ENCODE measurements around the gene FRMD8.

FRMD8 gene

DNA sequence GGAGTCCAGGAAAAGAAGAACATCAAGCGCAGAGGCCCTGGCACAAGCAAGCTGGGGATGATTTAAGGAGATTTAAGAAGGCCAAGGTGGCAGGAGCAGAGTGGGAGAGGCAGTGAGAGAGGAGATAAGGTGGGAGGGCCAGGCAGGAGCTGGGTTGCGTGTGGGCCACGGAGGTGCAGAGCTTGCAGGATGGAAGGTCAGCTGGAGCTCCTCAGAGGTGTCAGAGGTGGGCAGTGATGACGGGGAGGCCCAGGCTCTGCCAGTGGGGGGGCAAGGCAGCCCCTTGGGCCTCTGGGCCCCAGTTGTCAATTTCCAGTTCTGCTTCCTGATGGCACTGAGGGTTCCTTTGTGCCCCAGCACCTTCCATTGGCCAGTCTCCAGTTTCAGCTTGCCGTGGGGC is 6.5 kb downstream of the FRMD8 start:
- no peak for DNase-seq (ENCODE audit: low read depth, low spot score)

DNA sequence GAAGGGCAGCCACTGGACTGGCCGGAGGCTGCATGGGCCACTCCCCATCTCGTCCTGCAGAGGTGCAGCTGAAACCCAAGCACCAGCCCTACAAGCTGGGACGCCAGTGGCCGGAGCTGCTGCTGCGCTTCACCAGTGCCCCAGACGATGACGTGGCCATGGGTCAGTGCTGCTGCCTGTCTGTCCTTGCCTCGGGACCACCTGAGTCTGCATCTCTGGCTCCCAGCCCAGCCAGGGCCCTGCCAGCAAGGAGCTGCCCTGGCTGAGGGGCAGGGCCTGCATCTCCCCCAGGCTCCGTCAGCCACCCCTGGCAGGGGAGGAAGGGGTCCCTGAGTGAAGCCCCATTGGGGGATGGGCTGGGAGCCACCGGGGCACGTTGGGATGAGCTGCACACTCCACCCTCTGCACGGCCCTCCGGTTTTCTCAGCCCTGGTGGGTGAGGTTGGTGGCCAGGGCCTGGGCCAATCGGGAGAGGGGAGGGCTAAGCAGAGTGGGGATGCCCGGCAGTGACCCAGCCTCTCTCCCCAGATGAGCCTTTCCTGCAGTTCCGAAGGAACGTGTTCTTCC is 7.2 kb downstream of the FRMD8 start:
- no peak for DNase-seq (ENCODE audit: low read depth, low spot score)

DNA sequence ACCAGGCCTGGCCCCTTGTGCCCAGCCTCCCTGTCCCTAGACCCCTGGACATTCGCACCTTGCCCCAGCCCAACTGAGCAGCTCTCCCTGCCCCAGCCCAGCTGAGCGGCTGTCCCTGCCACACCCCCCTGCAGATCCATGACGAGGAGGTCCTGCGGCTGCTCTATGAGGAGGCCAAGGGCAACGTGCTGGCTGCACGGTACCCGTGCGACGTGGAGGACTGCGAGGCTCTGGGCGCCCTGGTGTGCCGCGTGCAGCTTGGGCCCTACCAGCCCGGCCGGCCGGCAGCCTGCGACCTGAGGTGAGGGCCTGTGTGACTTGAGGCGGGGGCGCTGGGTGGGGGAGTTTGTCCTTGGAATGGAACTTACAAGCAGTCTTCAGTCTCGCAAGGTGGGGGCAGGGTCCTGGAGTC is 7.7 kb downstream of the FRMD8 start:
- DNase-seq (ENCODE audit: low read depth, low spot score): no peak

DNA sequence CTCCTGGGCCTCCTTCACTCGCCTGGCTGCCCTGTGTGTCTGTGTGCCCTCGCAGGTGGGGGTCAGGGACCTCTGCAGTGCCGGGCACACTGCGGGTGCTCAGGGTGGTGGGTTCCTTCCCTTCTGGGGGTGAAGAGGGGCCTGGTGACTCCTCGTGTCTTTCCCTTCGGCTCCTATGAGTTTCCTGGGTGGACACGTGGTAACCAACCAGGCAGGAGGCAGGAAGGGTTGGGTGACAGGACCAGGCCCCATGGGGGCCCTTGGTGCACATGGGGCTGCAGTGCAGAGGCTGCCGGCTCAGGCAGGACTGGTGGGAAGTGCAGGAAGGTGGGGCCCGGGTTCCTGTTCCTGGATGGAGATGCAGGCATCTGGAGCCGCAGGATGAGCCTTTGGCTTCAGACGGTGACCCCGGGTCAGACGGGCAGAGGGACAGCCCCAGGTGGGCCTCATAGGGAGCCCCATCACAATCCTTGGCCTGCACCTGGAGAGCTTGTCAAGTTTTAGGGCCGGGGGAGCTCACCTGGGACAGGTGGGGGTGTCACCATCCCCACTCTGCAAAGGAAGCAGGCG is 9.6 kb downstream of the FRMD8 start:
- no peak for DNase-seq (ENCODE audit: low read depth, low spot score)

DNA sequence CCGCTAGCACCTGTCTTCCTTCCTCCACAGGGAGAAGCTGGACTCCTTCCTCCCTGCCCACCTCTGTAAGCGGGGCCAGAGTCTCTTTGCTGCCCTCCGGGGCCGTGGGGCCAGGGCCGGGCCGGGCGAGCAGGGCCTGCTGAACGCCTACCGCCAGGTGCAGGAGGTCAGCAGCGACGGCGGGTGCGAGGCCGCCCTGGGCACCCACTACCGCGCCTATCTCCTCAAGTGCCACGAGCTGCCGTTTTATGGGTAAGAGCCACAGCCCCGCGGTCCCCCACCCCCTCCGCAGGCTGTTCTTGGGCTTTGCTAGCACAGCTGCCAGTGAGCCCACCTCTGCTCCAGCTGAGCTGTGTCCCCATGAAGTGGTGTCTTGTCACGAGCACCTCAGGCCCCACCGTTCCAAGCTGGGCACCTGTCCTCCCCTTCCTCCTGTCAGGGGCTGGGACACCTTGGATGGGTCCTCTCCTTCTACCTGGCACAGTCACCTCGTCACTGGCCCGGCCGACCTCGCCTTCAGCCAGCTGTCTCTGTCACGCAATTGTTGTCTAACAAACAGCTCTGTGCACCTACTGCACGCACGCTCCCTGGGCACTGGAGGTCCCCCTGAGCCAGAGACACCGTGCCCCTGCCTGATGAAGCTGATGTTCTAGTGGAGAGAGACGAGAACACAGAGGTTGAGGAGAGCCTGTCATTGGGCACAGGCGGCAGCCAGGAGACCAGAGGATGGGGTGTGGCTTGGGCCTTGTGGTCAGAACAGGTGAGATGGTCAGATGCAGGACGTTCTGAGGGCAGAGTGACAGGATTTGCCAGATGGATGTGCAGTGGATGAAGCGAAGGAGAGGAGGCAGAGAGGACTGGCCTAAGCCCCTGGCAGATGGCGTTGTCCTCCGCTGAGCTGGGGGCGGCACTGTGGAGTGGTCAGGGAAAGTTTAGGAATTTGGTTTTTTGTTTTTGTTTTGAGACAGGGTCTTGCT is 10.6 kb downstream of the FRMD8 start:
- DNase-seq (ENCODE audit: low read depth, low spot score): no peak

DNA sequence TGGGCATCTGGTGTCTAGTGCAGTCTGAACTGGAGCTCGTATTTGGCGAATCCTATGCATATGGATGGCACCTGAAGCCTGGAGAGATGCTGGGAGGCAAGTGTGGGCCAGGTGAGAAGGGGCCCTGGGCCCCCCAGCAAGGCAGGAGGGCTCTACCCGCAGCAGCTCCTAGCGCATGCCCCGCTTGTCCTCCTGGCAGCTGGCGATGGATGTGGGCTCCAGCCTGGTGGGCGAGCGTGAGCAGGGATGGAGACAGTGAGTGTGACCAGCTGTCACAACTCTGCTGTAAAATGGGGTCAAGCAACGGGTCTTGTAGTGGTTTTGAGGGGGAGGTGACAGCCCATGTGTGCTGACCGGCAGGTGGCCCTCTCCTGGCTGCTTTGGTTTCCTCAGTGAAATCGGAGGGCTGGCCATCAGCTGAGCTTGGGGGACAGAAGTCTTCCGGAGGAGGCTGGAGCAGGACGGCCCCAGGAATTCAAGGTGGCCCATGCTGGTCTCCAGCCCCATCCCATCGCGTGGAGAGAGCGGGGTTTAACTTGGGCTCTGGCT is 12.0 kb downstream of the FRMD8 start:
- no peak for DNase-seq (ENCODE audit: low read depth, low spot score)

DNA sequence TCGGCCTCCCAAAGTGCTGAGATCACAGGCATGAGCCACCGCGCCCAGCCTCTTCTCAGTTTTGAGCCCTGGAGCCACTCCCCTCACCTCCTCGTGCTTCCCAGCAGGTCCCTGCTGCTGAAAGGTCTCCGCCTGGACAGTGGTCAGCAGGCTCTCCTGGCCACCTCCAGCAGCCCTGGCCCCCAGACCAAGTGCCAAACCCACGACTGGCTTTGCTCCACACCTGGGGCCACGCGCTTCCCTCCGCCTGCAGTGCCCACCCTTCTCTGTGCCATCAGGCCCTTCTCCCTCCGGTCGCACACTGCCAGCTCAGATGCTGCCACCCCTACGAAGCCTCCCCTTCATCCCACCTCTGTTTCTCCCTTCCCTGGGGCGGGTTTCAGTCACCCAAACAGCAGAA is 12.8 kb downstream of the FRMD8 start:
- DNase-seq (ENCODE audit: low read depth, low spot score): no peak

DNA sequence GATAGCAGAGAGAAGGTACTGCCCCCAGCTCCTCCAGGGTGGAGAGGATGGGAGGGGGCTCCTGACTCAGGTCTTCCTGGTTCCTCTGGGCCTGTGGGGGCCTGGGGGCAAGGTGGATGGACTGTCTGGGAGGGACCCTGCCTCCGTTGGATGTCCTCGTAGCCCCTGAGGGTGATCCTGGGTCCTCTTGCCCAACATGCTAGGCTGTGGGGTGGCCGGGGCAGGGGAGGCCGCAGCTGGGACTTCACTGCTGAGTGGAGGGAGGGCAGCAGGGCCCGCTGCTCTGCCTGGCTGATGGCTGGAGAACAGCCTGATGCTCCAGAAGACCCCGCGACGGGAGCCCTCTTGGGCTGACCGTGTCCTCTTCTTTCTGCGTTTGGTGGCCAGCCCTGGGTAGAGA is 13.4 kb downstream of the FRMD8 start:
- DNase-seq (ENCODE audit: low read depth, low spot score): no peak

DNA sequence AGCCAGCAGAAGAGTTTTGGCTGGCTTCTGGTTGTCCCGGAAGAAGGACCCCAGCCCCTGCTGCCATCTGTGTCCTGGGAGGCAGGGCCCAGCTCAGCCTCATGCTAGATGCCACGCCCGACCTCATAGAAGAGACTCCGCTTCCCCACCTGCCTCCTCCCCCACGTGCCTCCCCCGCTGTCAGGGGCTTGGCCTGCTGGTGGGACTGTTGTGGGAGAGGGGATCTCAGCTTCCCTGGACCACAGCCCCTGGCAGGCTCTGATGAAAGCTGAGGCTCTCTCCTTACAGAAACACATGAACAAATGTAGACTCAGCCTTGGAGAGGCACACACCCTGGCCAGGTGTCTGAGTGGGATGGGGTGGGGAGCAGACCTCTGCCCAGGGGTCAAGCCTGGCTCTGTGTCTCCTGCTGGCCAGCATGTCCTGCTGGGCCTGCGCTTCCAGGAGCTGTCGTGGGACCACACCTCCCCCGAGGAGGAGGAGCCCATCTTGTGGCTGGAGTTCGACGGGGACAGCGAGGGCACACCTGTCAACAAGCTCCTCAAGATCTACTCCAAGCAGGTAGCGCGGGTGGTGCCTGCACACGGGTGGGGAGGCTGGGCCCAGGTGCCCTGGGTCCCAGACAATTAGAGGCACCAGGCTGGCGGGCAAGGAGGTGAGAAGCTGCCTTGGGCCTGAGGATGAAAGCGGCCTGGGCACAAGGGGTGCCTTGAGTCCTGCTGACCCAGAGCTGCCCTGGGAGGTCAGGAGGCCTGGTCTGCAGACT is 14.1 kb downstream of the FRMD8 start:
- no peak for DNase-seq (ENCODE audit: low read depth, low spot score)

DNA sequence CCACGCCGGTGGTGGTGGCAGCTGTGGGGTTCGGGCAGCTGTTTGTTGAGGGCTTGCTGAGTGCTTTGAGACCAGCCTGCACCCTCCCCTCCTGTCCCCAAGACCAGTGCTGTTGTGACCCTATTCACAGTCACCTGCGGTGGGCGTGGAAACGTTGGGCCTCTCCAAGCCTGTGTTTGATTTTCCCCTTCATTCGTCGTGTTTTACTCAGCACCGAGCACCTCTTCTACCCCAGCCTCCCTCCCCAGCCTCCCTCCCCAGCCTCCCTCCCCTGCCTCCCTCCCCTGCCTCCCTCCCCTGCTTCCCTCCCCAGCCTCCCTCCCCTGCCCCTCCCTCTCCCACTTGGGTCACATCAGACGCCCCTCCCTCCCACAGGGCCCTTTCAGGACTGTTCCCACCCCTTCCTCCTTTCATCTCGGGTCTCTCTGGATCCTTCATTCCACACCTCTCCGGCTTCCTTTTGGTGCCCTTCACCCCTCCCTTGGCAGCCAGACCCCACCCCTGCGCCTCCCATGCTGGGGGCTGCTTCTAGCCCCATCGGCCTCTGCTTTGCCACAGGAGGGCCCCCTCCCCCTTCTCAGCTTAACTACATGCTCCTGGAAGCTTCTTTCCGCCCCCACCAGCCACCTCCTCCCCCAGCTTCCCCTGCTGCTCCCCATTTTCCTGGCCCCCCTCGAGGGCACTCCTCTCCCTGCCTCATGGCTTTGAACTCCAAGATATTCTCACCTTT is 14.8 kb downstream of the FRMD8 start:
- no peak for DNase-seq (ENCODE audit: low read depth, low spot score)

DNA sequence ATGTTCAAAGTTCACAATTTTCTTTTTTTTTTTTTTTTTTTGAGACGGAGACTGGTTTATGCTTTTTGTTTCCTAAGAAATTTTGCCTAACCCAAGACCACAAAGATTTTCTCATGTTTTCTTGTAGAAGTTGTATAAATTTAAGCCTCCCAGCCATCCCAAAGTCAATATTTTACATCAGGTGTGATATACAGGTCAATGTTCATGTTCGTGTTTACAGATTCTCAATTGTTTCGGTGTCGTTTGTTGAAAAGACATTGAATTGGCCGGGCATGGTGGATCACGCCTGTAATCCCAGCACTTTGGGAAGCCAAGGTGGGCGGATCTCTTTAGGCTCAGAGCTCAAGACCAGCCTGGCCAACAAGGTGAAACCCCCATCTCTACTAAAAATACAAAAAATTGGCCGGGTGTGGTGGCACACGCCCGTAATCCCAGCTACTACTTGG is 15.4 kb downstream of the FRMD8 start:
- no peak for DNase-seq (ENCODE audit: low read depth, low spot score)

DNA sequence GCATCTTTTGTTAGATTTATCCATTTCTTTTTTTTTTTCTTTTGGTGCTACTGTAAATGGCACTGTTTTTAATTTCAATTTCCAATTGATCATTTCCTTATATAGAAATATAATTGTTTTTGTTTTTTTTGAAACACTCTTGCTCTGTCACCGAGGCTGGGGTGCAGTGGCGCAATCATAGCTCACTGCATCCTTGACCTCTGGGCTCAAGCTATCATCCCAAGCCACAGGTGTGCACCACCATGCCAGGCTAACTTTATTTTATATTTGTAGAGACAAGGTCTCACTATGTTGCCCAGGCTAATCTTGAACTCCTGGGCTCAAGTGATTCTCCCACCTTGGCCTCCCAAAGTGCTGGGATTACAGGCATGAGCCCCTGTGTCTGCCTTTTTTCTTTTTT is 16.4 kb downstream of the FRMD8 start:
- no peak for DNase-seq (ENCODE audit: low read depth, low spot score)

DNA sequence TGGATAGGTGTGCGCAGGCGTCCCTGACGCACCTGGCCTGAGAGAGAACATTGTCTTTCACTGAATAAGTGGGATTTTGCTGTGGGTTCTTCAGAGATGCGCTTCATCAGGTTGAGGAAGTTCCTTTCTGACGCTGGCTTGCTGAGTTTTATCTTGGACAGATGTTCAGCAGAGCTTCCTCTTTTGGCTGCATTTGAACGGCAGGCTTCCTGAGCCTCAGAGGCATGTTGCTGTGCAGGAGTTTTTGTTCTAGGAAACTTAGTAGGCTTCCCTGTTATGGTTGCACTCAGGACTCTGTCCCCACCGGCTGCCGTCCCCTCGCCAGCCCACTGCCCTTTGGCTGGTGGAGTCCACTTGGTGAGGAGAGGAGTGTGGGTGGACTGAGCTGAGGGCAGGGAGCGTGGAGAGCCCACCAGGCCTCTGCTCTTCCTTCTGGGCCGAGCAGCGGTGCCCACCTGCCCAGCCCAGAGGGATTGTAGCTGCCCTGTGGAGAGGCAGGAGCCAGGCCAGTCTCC is 17.2 kb downstream of the FRMD8 start:
- no peak for DNase-seq (ENCODE audit: low read depth, low spot score)

DNA sequence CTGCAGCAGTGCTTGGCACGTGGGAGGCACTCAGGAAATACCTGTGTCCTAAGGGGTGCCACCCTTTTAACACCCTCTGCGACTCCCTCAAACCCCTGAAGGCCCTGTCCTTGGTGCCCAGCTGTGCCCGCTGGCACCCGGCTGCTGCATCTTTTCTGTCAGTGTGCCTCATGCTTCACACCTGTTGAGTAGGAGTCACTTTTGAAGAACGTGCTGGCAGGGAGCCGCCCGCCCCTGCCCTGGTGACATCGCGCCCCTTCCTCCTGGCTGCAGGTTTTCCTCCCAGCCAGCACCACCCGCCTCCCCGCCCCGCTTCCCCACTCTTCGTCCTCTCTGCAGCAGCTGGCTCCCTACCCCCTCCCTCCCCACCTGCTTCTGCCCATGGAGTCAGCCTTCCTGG is 17.8 kb downstream of the FRMD8 start:
- no peak for DNase-seq (ENCODE audit: low read depth, low spot score)

DNA sequence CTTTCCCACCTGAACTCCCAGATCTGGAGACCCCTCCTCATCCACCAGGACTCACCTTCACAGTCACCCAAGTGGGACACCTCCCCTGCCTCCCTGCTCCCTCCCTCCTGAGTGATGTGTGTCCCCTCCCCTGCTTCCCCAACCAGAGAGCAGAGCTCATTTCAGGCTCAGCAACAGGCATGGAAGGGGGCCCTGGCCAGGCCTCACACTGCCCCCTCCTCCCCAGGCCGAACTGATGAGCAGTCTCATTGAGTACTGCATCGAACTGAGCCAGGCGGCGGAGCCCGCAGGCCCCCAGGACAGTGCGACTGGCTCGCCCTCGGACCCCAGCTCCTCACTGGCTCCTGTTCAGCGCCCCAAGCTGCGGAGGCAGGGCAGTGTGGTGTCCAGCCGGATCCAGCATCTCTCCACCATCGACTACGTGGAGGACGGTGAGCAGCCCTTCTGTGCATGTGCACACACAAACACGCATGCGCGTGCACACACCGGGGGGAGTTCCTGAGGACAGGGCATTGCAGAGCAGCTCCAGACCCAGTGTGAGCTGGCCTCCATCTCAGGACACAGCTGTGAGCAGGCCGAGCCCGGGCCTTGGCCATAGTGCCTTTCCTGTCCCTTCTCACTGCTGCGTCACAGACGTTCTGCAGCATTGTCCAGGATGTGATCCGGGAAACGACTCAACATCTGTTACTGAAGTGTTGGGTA is 18.4 kb downstream of the FRMD8 start:
- no peak for DNase-seq (ENCODE audit: low read depth, low spot score)

DNA sequence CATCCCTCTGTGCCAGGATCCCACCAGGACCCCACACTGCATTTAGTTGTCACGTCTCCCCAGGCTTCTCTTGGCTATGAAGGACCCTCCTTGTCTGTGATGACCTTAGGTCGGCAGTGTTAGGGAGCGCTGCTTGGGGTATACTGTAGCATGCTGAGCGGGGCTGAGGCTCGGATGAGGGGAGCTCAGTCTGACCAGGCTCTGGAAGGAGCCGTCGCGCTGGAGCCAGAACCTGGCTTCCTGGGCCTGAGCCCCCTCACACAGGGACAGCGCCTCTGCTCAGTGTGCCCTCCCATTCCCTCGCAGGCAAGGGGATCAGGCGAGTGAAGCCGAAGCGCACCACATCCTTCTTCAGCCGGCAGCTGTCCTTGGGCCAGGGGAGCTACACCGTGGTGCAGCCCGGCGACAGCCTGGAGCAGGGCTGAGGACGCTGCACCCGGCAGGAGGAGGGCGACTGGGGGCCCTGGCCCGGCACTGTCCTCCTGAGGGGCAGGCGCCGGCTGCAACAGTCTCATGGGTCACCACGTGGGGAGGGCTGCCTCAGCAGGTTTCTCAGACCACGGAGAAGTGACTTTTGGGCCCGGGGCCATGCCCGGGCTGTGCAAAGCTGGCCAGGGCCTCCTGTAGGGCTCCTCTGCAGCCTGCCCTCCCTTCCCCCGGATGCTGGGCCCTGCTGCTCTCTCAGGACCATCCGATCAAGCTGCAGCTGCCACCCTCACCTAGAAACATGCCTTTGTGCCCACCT is 24.7 kb downstream of the FRMD8 start:
- DNase-seq (ENCODE audit: low read depth, low spot score): no peak

DNA sequence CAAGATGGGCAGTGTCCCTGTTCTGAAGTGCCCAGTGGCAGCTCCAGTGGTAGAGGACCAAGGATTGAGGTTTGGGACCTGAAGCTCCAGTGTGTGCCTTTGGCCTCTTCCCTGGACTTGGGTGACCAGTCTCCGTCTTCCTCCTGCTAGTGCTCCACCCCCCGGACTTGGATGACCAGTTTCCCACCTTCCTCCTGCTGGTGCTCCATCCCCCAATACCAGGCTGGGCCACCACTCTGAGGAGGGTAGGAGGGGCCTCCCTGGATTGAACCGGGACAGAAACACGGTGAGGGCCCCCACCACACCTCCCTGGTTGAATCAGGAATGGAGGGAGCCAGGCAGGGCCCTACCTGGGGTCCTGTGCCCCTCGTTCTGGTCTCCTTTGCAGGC is 25.2 kb downstream of the FRMD8 start:
- no peak for DNase-seq (ENCODE audit: low read depth, low spot score)

DNA sequence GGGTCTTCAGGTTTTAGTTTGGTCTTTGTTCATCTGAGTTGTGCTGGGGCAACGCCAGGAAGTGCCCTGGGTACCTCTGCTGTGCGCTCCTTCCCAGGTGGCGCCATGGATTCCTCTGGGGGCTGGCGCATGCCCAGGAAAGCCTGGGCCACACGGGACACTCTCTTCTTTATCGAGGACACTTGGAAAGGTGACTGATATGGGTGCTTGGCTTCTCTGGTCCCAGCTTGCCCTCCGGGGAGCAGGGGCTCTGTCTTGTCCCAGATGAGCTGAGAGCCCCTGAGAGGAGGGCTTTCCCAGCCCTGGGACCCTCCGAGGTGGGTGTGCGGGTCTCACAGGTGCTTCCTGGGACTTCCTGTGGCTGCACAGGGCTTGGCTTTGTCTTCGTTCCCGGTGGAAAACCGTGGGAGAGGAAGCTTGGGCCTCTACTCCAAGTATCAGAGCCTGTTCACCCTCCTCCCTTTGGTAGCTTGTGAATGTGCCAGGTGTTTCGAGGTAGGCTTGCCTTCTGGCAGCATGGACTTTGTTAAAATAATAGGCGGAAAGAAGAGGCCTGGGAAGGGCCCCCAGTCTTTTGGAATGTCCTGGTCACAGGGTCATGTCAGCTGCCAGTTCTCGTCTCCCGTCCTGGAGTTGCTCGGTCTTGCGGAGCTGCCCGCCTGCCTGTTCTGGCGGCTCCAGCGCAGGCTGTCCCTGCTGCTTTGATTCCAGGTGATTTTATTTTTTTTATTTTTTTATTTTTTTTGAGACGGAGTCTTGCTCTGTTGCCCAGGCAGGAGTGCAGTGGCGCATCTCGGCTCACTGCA is 26.0 kb downstream of the FRMD8 start:
- DNase-seq (ENCODE audit: low read depth, low spot score): no peak
